HK-2 (cell line): ENCODE data around the gene SEPTIN8.
"Not testable (repeated sequence)": the region's sequence is repeated elsewhere in the genome, so short reads cannot be mapped to it uniquely, and the experiment has no call there.

ENCODE experiments used
- DNase-seq: peaks from one replicate; pipeline ENCODE4 v3.0.0-alpha.2; 2018; ENCODE audit not compliant: unreplicated experiment

SEPTIN8 gene

DNA sequence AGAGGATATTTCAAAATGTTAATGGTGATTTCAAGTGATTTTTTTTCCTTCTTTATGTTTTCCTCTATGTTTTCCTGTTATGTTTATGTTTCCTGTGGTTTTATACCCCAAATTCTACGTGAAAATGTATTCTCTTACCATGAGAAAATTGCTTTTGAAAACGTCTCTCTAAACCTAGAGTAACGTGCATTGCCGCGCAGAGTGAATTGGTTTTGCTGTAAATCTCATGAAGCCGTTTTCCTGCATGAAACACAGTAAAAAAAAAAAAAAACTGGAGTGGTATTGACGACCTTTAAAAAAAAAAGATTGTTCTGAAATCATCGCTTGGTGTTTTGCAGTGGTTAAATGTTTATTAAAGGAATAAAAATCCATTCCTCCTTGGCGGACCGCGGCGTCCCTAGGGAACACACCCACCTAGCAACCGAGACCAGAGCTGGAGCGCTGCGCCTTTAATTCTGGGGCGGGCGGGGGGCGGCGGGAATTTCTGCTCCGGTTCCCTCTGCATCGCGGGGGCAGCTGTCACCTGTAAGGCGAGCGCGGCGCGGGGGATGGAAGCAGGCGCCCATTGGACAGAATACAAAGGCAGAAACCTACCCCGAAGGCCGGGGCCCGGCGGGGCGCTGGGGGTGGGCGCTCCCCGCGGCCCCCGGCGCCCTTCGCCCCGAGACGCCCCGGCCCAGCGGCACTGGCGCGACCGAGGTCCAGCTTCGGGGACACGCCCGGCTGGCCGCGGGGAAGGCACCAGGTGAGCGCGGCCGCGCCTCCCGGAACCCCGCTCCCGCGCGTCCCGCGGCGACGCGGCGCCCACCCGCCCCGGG is 36.0 kb upstream of the SEPTIN8 start, which contains the start of gene SOWAHA:
SOWAHA (plus strand) TSS at position 522 of the 818 bp plus-strand sequence. CDS start 320 bp downstream, outside the sequence.
- DNase-seq = no peak

DNA sequence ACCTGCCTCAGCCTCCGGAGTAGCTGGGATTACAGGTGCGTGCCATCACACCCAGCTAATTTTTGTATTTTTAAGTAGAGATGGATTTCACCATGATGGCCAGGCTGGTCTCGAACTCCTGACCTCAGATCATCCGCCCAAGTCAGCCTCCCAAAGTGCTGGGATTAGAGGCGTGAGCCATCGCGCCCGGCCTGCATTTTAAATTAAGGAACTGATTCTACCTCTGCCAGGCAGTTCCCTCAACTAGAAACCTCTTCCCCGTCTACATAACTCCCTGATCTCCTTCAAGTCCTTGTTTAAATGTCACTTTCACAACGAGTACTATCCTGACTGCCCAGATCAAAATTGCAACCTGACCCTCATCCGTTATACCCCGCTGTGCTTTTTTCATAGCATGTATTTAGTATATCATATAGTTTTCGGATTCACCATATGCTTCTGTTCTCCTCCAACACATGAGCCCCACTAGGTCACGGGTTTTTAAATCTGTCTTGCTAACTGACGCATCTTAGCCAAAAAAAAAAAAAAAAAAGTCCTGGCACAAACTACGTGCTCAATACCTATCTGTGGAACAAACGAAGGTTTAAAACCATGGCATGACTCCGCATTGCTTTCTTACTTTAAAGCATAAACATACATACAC is 35.2 kb upstream of the SEPTIN8 start:
- DNase-seq = no peak

DNA sequence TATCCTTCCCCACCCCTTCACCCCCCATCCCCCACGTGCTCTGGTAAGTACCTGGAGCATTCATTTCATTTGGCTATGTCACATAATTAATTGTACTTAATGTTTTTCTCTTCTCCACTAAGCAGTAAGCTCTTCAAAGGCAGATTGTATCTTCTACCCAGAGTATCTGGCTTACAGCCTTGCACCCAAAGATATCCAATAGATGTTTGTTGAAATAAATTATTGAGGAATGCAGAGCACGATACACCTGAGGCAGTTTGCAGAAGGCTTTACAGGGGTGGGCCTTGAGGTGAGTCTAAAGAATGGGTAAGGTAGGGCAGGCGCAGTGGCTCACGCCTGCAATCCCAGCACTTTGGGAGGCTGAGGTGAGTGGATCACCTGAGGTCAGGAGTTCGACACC is 33.6 kb upstream of the SEPTIN8 start:
- DNase-seq = no peak

DNA sequence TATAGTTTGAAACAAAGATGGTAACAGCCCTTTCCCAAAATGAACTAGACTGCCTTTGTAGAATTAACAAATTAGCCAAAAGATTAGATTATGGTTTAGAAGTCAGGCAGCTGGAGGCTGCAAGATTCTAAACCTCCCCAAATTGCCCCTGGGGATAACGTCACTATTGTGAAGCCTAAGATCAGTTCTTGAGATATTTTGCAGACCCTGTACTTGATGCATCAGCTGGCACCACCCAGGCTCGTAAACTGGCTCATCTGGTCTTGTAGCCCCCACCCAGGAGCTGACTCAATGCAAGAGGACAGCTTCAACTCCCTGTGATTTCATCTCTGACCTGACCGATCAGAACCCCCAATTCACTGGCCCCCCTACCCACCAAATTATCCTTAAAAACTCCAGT is 31.8 kb upstream of the SEPTIN8 start:
- DNase-seq = no peak

DNA sequence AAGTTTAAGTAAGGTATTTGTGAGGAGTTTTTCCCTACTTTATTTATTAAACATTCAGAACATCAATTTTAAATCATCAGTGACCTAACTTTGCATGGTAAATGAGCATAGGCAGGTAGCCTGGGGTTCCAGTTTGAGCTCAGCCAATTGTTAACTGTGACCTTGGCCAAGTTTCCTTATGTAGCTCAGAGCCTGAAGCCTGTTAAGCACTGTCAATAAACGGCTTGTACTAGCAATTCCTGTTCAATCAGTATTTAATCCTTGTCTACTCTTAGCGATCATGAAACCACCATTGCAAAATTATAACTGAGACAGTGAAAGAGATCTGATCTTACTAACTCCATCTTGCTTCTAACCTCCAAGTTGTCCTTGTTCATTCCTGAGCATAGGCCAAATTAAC is 31.4 kb upstream of the SEPTIN8 start:
- no peak for DNase-seq

DNA sequence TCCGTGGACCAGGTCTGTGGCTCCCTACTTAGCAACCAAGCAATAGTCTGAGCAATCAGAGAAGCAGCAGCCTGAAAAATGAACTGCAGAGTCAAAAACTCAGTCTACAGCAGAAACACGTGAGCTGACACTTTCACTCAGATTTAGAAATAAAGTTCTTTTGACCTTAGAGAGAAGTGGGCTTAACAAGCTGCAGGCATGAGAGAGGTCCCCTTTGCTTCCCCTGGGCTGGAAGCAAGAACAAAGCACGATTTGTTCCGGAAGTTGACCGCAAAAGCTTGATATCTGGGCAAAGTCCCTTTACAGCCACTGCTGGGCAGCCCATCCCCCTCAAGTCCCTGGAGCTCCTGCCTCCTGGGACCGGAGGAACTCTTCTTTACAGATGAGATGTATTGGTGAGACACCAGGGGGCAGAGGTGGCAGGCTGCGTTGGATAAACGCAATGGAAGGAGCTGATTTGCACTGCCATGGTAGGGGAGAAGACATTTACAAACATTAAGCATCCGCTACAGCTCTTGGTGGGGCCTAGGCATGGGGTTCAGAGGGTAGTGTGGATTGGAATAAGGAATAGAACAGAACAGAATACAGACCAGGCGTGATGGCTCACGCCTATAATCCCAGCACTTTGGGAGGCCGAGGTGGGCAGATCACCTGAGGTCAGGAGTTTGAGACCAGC is 30.3 kb upstream of the SEPTIN8 start:
- no peak for DNase-seq

DNA sequence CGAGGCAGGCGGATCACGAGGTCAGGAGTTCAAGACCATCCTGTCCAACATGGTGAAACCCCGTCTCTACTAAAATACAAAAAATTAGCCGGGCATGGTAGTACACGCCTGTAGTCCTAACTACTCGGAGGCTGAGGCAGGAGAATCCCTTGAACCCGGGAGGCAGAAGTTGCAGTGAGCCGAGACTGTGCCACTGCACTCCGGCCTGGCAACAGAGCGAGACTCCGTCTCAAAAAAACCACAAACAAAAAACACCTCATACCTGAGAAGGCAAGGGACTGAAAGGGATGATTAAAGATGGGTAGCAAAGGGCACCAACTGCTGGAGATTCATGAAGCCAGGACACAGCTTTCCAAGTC is 29.7 kb upstream of the SEPTIN8 start:
- not testable (repeated sequence) for DNase-seq

DNA sequence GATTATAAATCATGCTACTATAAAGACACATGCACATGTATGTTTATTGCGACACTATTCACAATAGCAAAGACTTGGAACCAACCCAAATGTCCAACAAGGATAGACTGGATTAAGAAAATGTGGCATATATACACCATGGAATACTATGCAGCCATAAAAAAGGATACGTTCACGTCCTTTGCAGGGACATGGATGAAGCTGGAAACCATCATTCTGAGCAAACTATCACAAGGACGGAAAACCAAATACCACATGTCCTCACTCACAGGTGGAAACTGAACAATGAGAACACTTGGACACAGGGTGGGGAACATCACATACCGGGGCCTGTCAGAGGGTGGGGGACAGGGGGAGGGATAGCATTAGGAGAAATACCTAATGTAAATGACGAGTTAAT is 28.8 kb upstream of the SEPTIN8 start:
- not testable (repeated sequence) for DNase-seq

DNA sequence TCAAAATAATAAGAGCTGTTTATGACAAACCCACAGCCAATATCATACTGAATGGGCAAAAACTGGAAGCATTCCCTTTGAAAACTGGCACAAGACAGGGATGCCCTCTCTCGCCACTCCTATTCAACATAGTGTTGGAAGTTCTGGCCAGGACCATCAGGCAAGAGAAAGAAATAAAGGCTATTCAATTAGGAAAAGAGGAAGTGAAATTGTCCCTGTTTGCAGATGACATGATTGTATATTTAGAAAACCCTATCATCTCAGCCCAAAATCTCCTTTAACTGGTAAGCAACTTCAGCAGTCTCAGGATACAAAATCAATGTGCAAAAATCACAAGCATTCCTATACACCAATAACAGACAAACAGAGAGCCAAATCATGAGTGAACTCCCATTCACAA is 27.2 kb upstream of the SEPTIN8 start:
- not testable (repeated sequence) for DNase-seq

DNA sequence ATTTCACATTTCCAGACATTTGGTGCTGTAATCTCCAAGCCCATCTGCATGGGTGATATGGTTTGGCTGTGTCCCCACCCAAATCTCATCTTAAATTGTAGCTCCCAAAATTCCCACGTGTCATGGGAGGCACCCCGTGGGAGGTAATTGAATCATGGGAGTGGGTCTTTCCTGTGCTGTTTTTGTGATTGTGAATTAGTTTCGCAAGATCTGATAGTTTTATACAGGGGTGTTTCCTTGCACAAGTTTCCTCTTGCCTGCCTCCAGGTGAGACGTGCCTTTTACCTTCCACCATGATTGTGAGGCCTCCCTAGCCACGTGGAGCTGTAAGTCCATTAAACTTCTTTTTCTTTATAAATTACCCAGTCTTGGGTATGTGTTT is 25.6 kb upstream of the SEPTIN8 start:
- DNase-seq = not testable (repeated sequence)

DNA sequence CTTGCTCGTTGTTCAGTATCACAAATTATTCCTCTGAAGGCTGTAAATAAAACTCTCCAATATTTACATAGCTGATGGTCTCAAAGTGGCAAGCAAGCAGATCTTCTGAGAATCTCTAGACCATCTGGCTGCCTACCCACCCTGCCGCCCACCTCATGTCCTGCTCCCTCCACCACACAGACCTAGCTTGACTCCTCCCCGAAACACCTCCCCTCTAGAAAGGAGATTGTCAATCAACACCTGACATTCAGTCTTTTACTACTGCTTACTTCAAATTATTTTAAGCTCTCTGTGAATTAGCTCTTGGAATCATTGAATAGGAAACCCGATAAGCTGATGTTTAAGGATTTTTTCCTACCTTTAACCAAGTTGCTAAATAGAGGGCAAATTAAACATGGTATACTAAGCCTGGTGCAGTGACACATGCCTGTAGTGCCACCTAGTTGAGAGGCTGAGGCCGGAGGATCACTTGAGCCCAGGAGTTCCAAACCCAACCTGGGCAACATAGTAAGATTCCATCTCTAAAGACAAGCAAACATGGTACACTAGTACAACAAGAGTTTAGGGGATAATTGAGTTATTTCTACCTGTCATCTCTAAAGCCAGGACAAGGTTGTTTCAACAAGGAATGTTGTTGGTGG is 25.1 kb upstream of the SEPTIN8 start:
- no peak for DNase-seq

DNA sequence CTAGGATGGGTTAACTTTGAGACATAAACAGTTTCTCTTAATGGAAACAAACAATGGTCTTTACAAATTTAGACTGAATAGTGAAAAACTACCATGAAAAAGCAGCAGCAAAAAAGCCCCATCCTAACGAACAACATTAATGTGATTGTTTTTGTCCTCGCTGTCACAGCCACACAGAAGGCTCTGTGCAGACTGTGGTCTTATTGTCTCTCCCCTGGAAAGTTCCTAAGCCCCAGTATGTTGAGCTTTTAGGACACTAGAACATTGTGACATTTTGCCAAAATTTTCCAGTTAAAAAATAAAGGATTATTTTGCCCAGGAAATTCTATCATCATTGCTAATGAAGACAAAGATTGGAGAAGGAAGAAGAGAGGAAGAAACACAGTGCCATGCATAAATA is 23.5 kb upstream of the SEPTIN8 start:
- DNase-seq = no peak

DNA sequence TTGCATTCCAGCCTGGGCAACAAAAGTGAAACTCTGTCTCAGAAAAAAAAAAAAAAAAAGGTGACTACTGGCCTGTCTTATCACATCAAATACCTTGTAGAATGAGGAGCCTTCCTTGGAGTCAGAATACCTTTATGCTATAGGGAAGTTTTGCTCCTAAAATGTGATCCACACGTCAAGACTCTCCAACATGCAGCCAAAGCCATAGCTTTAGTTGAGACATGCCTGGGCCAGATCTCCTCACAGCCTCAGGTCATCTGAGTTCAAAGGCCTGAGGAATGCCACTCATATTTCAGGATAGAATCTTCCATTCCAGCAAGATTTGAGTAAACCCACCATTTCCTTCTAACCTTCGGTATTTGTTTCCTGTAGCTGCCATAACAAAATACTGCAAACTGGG is 22.4 kb upstream of the SEPTIN8 start:
- no peak for DNase-seq

DNA sequence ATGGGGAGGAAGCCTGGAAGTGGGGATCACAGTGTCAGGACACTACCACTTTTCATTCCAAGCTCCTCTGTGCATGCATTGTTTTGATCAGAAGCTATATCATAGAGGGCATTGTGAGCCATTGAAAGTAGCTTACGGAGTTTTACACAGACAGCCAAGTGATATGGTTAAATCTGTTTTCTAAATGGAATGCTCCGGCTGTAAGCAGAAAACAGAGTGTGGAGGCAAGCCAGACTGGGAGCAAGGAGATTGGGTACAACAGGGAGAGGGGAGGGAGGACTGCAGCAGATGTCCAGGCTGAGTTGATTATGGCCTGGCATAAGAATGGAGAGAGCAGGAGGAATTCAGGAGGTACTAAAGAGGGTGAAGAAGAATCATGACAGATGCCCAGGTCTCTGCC is 20.6 kb upstream of the SEPTIN8 start:
- DNase-seq = no peak

DNA sequence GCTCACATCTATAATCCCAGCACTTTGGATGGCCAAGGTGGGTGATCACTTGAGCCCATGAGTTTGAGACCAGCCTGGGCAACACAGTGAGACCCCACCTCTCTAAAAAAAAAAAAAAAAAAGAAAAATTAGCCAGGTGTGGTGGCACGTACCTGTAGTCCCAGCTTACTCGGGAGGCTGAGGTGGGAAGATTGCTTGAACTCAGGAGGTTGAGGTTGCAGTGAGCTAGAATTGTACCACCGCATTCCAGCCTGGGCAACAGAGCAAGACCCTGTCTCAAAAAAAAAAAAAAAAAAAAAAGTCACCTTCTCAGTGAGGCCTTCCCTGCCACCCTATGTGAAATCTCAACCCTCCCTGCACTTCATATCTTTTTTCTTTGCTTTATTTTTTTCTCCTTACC is 14.0 kb upstream of the SEPTIN8 start:
- no peak for DNase-seq

DNA sequence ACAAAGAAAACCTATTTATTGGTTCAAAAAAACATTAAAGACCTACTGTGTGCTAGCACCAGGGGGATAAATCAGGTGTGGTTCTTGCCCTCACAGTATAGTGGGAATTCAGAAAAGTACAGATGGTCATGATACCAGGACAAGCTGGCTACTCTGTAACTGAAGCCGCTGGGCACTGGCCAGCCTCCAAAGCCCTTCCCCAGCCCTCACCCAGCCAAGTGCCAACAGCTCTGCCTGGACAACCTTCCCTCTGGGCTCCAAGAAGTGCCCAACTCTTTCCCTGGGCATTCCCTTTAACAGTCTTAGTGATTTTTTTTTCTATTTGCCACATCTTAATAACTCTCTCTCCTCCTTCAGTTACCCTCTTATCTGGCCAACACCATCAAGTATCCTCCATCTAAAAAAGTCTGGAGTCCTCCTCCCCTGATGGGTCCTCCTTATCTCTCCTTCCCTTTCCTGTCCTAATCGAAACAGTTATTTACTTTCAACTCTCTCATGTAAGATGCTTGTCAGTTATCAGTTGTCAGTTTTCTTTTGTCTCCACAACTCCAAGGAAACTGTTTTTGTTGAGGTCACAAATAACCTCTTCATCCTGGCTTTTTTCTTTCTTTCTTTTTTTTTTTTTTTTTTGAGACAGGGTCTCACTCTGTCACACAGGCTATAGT is 13.3 kb upstream of the SEPTIN8 start:
- DNase-seq = no peak

DNA sequence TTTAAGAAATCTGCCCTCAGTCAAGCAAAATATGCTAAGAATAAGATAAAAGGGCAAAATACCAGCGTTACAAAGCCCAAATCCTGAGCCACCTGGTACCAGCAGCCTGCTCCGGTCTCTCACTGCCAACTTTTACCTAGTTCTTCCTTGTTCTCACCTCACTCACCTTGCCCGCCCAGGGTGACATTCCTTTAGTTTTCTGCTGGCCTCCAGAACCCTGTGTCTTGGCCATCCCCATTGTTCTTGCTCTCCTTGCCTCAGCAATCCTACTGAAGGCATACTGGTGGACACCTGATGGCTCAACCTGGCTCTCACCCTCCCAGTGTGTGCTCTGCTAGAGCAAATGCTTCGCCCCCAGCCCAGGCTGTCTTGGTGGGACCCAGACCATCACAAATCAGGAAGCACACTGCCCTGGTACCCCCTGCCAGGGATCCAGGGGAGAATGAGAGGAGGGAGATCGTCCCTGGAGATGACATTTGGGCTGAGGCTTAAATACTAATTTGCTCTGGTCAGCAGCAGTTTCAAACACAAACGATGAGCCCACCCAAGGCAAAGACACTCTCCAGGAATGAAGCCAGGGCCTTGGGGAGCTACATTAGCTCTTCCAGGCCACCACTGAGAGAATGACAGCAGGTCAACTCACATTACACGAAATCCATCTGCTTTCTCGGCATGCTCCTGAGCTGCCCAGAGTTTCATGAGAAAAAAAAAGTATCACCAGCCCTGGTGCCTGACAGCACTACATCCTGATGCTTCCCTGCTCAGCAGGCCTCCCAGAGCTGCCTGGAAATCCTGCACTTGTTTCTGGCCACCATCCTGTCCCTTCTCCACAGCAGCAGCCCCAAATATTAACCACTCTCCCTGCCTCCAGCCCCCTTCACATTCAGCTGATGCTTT is 12.2 kb upstream of the SEPTIN8 start:
- DNase-seq = no peak

DNA sequence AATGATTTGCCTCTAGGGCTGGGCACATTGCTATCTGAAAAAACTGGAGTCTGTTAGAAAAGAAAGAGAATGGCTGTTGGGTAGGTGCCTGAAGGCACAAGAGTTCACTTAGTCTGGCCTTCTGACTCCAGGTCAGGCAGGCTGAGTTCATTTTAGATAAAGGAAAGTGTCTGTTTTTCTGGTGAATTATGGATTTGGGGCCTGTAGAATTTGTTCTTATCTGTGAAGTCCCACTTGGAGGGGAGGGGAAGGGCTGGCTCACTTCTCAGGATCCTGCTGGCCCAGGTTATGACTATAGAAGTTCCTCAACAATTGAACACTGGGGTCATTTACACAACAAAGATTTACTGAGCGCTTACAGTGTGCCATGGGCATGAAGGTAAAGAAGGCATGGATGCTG is 11.5 kb upstream of the SEPTIN8 start:
- no peak for DNase-seq

DNA sequence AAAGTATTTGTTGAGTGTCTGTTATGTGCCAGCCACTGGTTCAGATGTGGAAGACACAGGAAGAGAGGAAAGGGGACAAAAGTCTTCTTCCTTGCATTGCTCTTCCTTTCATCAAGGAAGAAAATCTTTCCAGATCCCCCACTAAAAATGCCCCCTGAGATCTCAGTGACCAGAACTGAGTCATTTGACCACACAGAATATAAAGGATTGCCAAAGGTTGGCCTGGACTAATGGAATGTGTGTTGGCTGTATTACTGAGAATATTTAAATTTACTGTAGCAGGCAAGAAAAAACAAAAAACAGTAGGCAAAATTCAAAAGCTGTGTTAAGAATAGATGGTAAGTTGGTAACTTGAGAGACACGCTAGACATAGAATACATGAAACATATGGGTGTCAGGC is 10.0 kb upstream of the SEPTIN8 start:
- no peak for DNase-seq

DNA sequence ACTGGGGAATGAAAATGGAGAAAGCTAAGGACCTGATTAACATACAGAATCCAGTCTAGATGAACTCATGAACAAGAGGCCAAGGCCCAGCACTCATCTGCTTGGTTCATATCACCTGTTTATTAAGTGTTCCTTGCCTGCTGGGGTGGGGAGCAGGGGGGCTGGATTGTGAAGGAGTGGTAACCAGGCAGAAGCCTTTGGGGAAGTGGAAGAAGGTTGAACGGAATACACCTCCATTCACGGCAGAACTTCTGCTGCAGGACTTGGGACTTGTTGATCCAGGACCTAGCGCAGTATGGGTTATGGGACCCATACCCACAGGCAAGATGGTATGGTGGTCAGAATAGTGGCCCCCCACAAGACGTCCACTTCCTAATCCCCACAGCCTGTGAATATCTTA is 8.8 kb upstream of the SEPTIN8 start:
- DNase-seq = no peak

DNA sequence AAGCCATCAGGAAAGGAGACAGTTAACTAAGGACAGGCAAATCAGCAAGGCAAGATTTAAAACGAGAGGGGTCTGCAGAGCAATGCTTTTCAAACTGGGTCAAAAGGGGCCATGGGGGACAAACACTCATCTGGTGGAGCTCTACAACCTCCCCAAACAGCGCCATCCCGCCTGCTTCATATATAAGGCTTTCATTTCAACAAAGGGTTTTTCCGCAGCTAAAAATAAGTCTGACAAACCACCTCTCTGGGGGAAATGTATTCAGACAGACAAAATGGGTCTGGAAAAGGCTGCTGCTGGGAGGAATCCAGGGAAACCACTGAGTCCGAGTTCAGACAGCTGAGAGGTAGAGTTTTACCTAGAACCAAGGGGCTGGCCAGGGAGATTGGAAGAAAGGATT is 8.3 kb upstream of the SEPTIN8 start:
- DNase-seq = no peak
